Measurements from ENCODE around the gene HUS1B.
"Not testable (repeated sequence)": the region's sequence is repeated elsewhere in the genome, so short reads cannot be mapped to it uniquely, and the experiment has no call there.

The HUS1B gene

DNA sequence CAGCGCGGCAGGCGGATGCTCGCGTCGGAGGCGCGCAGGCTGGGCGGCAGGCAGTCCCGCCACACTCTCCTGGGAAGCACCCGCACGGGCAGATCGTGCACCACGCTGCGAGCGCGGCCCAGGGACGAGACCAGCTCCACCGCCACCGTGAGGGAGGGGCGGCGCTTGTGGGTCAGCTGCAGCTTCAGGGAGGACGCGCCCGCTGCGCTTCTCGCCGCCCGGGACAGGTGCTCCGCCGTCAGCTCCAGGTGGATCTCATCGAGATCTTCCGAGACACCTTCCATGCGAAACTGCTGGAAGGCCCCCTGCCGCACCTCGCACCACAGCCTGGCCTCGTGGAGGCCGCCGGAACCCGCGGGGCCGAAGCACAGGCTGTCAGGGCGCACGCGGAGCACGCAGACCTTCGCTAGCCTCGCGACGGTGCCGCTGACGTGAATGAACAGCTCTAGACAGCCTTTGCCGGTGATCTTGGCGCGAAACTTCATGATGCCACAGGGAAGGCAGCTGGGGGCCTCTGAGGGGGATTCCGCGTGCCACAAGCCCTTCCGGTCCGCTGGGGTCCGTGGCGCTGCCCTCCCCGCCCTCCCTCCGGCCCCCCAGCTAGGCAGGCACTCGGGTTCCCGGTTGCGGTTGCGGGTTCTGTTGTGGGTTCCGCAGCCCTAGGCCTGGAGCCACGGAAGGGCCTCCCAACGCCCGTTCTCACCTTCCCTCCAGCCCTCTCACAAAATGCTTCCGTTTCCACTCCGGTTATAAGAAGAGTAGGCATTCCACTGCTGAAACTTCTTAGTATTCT lies at the start of gene HUS1B:
HUS1B (minus strand) TSS at position 641 of the 793 bp plus-strand sequence; CDS start at position 485, 156 bp downstream.
- no peak for DNase-seq

- DNase-seq: no peak
Observed at GRCh38 chr6:706146-706545, 49.2 kb upstream of the HUS1B start.

- no peak for DNase-seq
Observed at GRCh38 chr6:705047-705446, 48.1 kb upstream of the HUS1B start.

DNA sequence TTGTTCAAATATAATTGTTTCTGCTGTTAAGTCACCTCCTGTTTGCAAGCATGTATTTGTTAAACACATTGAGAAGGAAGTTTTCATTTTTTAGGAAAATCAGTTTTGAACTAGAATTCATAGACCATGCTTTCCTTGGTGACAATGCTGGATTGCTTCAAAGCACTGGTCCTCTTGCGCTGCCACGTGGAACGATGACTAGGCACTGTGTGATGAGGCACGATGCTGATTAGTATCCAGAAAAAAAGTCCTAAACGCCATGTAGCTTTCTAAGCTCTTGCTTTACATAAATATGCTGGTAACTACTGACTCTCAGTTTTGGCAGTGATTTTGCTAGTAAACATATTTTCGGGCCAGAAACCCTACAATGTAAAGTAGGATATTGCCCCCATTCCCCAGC lies 47.1 kb upstream of the HUS1B start:
- no peak for DNase-seq

GRCh38 chr6:703552-703951 lies 46.7 kb upstream of the HUS1B start:
- no peak for DNase-seq

DNA sequence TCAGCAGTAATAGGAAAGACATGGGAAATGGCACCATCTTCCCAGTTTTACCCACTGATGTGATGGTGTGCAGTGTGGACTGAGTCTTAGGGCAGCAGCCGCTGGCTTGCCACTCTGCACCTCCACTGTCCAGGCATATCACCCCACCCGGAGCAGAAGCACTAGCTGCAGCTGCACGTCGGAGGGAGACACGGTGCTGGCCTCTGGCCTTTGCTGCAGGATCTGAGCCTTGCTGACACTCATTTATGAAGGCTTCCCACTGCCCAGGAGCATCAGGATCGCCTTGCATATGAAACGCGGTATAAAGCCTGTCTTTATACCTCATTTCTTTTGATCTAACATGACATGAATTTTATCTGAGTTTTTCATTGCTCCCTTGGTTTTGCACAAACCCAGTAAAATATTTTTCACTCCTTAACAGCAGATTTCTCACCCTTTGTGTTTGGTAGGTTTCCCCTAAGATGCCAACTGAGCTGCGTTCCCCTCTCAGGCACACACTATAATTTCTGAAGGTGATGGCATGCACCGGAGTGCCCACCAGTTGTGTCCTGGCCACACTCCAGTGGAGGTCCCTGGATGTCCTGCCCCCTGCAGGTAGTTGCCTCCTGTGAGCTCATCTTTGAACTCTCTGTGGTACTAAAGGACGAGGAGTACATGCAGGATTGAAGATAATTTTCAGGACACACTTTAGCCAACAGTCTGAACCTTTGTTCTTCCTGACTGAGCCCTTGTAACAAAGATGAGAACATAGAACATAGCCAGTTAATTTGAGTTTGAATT lies 45.0 kb upstream of the HUS1B start:
- DNase-seq: no peak

GRCh38 chr6:701215-701614 lies 44.3 kb upstream of the HUS1B start:
- no peak for DNase-seq

DNA sequence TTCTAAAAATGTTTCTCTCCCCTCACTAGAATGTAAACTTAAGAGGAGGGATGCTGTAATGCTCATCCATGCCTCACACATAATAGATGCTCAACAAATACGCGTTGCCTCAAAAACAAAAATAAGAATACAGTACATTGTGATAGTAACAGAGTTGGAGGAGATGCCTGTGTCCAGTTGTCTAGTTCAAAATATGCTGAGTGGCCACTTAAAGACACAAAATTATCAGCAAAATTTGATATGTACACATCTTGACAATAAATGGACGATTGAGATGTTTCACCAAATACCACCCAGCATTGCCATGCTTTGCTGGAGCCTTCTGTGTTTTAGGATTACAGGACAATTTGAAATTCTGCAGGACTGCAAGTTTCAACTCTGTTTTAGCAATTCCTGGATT lies 43.6 kb upstream of the HUS1B start:
- DNase-seq: no peak

- no peak for DNase-seq
Observed at GRCh38 chr6:699319-699718, 42.4 kb upstream of the HUS1B start.

DNA sequence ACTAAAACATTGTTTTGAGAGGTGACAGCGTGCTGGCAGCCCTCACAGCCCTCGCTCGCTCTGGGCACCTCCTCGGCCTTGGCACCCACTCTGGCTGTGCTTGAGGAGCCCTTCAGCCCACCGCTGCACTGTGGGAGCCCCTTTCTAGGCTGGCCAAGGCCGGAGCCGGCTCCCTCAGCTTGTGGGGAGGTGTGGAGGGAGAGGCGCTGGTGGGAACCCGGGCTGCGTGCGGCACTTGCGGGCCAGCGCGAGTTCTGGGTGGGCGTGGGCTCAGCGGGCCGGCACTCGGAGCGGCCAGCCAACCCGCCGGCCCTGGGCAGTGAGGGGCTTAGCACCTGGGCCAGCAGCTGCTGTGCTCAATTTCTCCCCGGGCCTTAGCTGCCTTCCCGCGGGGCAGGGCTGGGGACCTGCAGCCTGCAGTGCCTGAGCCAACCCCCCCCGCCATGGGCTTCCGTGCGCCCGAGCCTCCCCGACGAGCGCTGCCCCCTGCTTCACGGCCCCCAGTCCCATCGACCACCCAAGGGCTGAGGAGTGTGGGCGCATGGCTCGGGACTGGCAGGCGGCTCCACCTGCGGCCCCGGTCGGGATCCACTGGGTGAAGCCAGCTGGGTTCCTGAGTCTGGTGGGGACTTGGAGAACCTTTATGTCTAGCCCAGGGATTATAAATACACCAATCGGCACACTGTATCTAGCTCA lies 37.7 kb upstream of the HUS1B start:
- not testable (repeated sequence) for DNase-seq

DNA sequence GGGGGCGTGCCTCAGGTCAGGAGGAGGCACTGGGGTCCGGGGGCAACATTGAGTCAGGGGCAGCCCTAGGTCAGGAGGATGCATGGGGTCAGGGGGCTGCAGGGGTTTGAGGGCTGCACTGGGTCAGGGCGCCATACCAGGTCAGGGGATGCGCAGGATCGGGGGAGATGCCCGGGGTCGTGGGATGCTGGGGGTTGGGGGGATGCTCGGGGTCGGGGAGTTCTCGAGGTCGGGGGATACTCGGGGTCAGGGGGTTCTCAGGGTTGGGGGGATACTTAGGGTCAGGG lies 36.8 kb upstream of the HUS1B start:
- DNase-seq: no peak

- DNase-seq: peak; percentile 18
Observed at GRCh38 chr6:692858-693722, 36.2 kb upstream of the HUS1B start, which contains the start of gene EXOC2. Gene EXOC2 (minus strand): TSS chr6:693139. CDS start chr6:637818, 55,321 bp downstream.

- DNase-seq: no peak
Observed at GRCh38 chr6:692356-692851, 35.5 kb upstream of the HUS1B start.

DNA sequence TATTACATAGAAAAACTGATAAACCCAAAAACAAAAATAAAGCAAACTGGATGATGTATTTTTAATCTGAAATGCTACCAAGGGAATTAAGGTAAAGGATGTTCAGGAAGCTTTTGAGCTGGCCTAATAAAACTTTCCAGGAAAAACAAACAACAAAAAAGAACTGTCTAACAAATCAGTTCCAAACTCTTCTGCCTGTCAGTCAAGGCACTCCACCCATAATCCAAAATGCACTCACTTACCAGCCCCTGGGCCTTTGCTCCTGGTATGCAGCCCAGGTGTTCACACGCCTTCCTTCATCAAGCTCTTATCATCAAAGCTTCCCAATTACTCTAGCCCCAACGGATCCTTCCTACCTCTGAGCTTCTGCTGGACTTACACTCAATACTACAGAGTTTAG lies 32.3 kb upstream of the HUS1B start:
- no peak for DNase-seq

GRCh38 chr6:686497-686896 lies 29.6 kb upstream of the HUS1B start:
- no peak for DNase-seq

- no peak for DNase-seq
Observed at GRCh38 chr6:684831-685636, 28.1 kb upstream of the HUS1B start.

GRCh38 chr6:683742-684440 lies 27.0 kb upstream of the HUS1B start:
- no peak for DNase-seq

GRCh38 chr6:680666-681340 lies 23.9 kb upstream of the HUS1B start:
- no peak for DNase-seq

GRCh38 chr6:680251-680650 lies 23.4 kb upstream of the HUS1B start:
- no peak for DNase-seq

DNA sequence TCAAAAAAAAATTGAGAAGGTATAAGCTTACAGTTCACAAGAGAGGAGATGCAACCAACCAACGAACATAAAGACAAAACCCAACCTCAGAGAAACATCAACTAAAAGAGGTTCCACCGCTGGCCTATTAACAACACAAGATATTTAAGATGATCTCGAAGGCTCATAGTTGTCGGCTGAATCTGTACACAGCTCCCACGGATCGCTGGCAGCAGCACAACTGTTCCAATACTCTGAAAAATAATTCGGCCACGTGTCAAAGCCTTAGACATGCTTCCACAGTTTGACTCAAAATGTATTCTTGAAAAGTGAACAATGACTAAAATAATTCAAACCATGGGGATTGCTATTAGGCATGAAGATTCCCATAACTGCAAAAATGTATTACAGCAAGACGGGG lies 22.4 kb upstream of the HUS1B start:
- DNase-seq: no peak

Data from cortex of kidney (tissue), 1 donor.